NCI-H345 (cell line): ENCODE measurements around the gene SRSF1.
"Not testable (repeated sequence)": the region's sequence is repeated elsewhere in the genome, so short reads cannot be mapped to it uniquely, and the experiment has no call there.

Experiments used
- DNase-seq: peaks from one replicate; lab custom pipeline; 2025; lab: John Stamatoyannopoulos, UW

Gene SRSF1

GRCh38 chr17:57990037-57990436, 17.0 kb downstream of the SRSF1 start:
- no peak for DNase-seq

- peak; percentile 71 for DNase-seq
Measured at GRCh38 chr17:57988301-57989250, 18.5 kb downstream of the SRSF1 start.

- peak; percentile 71 for DNase-seq
Measured at GRCh38 chr17:57987581-57988300, 19.3 kb downstream of the SRSF1 start, which contains the start of gene VEZF1. Gene VEZF1, minus strand, starts transcription at chr17:57988254. Its CDS starts 143 bp downstream, at chr17:57988111.

- peak; percentile 32 for DNase-seq
Measured at GRCh38 chr17:57986841-57987580, 20.0 kb downstream of the SRSF1 start.

- DNase-seq: no peak
Measured at GRCh38 chr17:57985675-57985974, 21.4 kb downstream of the SRSF1 start.

- DNase-seq: no peak
Measured at GRCh38 chr17:57984936-57985674, 21.9 kb downstream of the SRSF1 start.

GRCh38 chr17:57984261-57984890, 22.7 kb downstream of the SRSF1 start:
- no peak for DNase-seq

GRCh38 chr17:57983446-57983845, 23.6 kb downstream of the SRSF1 start:
- DNase-seq: no peak

GRCh38 chr17:57982452-57983170, 24.4 kb downstream of the SRSF1 start:
- DNase-seq: no peak

- DNase-seq: no peak
Measured at GRCh38 chr17:57980522-57980921, 26.5 kb downstream of the SRSF1 start.

GRCh38 chr17:57979076-57979475, 28.0 kb downstream of the SRSF1 start:
- DNase-seq: no peak

- no peak for DNase-seq
Measured at GRCh38 chr17:57976594-57976993, 30.5 kb downstream of the SRSF1 start.

- DNase-seq: no peak
Measured at GRCh38 chr17:57975044-57975443, 32.0 kb downstream of the SRSF1 start.

- DNase-seq: not testable (repeated sequence)
Measured at GRCh38 chr17:57974053-57974824, 32.8 kb downstream of the SRSF1 start.

GRCh38 chr17:57972151-57972550, 34.9 kb downstream of the SRSF1 start:
- DNase-seq: no peak

- peak; percentile 41 for DNase-seq
Measured at GRCh38 chr17:57971572-57971971, 35.5 kb downstream of the SRSF1 start.

- DNase-seq: no peak
Measured at GRCh38 chr17:57970710-57971109, 36.3 kb downstream of the SRSF1 start.

GRCh38 chr17:57968456-57968855, 38.6 kb downstream of the SRSF1 start:
- no peak for DNase-seq

GRCh38 chr17:57966875-57967274, 40.2 kb downstream of the SRSF1 start:
- DNase-seq: no peak

GRCh38 chr17:57966246-57966645, 40.8 kb downstream of the SRSF1 start:
- no peak for DNase-seq
